ENCODE results near the gene SMTNL2.

Gene SMTNL2

GRCh38 chr17:4584101-4584916 is at the start of gene SMTNL2:
TSS of gene SMTNL2 (plus strand) at chr17:4584529. CDS start at chr17:4584606, 77 bp downstream.
- DNase-seq (ENCODE audit: low spot score in 2 of 2) = no peak
- peak within 1 kb of the TSS; percentile 54 for H3K4me3 Mint-ChIP-seq
- H3K4me1 Mint-ChIP-seq = peaks cover 5% of the 10 kb centered on the region
- H3K36me3 Mint-ChIP-seq = no peaks in the 10 kb centered on the region
- H3K9me3 Mint-ChIP-seq = no peaks in the 10 kb centered on the region
- peak; percentile 43 for ATAC-seq
- no peak within 1 kb of the TSS for H3K27ac Mint-ChIP-seq

- Mint-ChIP-seq H3K36me3 (peaks cover 28% of the 10 kb centered on the region), H3K4me3 (no peak overlapping the region), H3K9me3 (no peaks in the 10 kb centered on the region), H3K27ac (peak overlapping the region; percentile 55), H3K4me1 (no peaks in the 10 kb centered on the region)
- ATAC-seq (no peak), DNase-seq (ENCODE audit: low spot score in 2 of 2) (no peak)
These were observed 49.2 kb upstream of the SMTNL2 start for GRCh38 chr17:4534928-4535666.

GRCh38 chr17:4535667-4536258 is 48.6 kb upstream of the SMTNL2 start:
- H3K36me3 Mint-ChIP-seq = peaks cover 35% of the 10 kb centered on the region
- H3K27ac Mint-ChIP-seq = peak overlapping the region; percentile 55
- H3K4me3 Mint-ChIP-seq = no peak overlapping the region
- H3K4me1 Mint-ChIP-seq = no peaks in the 10 kb centered on the region
- H3K9me3 Mint-ChIP-seq = no peaks in the 10 kb centered on the region
- ATAC-seq = no peak
- DNase-seq (ENCODE audit: low spot score in 2 of 2) = no peak

- Mint-ChIP-seq H3K36me3 (peaks cover 39% of the 10 kb centered on the region), H3K27ac (no peak overlapping the region), H3K4me1 (no peaks in the 10 kb centered on the region), H3K9me3 (no peaks in the 10 kb centered on the region), H3K4me3 (no peak overlapping the region)
- no peak for DNase-seq (ENCODE audit: low spot score in 2 of 2)
- peak; percentile 3 for ATAC-seq
These were observed 48.0 kb upstream of the SMTNL2 start for GRCh38 chr17:4536259-4536741.

- Mint-ChIP-seq H3K36me3 (peaks cover 42% of the 10 kb centered on the region), H3K9me3 (no peaks in the 10 kb centered on the region), H3K4me3 (no peak overlapping the region), H3K4me1 (no peaks in the 10 kb centered on the region), H3K27ac (peak overlapping the region; percentile 17)
- ATAC-seq (no peak), DNase-seq (ENCODE audit: low spot score in 2 of 2) (no peak)
These were observed 47.5 kb upstream of the SMTNL2 start for GRCh38 chr17:4536742-4537411.

GRCh38 chr17:4537451-4538235 is 46.7 kb upstream of the SMTNL2 start:
- DNase-seq (ENCODE audit: low spot score in 2 of 2) (no peak), ATAC-seq (no peak)
- Mint-ChIP-seq H3K9me3 (no peaks in the 10 kb centered on the region), H3K4me3 (no peak overlapping the region), H3K27ac (peak overlapping the region; percentile 17), H3K4me1 (no peaks in the 10 kb centered on the region), H3K36me3 (peaks cover 44% of the 10 kb centered on the region)

GRCh38 chr17:4538236-4539002 is 45.9 kb upstream of the SMTNL2 start:
- Mint-ChIP-seq H3K27ac (no peak overlapping the region), H3K4me1 (no peaks in the 10 kb centered on the region), H3K4me3 (no peak overlapping the region), H3K9me3 (no peaks in the 10 kb centered on the region), H3K36me3 (peaks cover 51% of the 10 kb centered on the region)
- no peak for ATAC-seq
- no peak for DNase-seq (ENCODE audit: low spot score in 2 of 2)

- no peak for ATAC-seq
These were observed 45.3 kb upstream of the SMTNL2 start for GRCh38 chr17:4539025-4539424.

GRCh38 chr17:4539576-4540223 is 44.6 kb upstream of the SMTNL2 start:
- no peak for ATAC-seq
- H3K9me3 Mint-ChIP-seq = no peaks in the 10 kb centered on the region

More at GRCh38 chr17:4539025-4539424, 45.3 kb upstream of the SMTNL2 start:
- no peaks in the 10 kb centered on the region for H3K4me1 Mint-ChIP-seq
- DNase-seq (ENCODE audit: low spot score in 2 of 2) = no peak
- H3K36me3 Mint-ChIP-seq = peaks cover 56% of the 10 kb centered on the region
- no peak overlapping the region for H3K27ac Mint-ChIP-seq
- H3K9me3 Mint-ChIP-seq = no peaks in the 10 kb centered on the region
- H3K4me3 Mint-ChIP-seq = no peak overlapping the region

GRCh38 chr17:4540224-4540651 is 44.1 kb upstream of the SMTNL2 start:
- ATAC-seq = no peak
- H3K27ac Mint-ChIP-seq = no peak overlapping the region
- peaks cover 61% of the 10 kb centered on the region for H3K36me3 Mint-ChIP-seq
- no peaks in the 10 kb centered on the region for H3K9me3 Mint-ChIP-seq
- H3K4me1 Mint-ChIP-seq = no peaks in the 10 kb centered on the region
- DNase-seq (ENCODE audit: low spot score in 2 of 2) = no peak
- no peak overlapping the region for H3K4me3 Mint-ChIP-seq

More at GRCh38 chr17:4539576-4540223, 44.6 kb upstream of the SMTNL2 start:
- peaks cover 56% of the 10 kb centered on the region for H3K36me3 Mint-ChIP-seq
- H3K4me1 Mint-ChIP-seq = no peaks in the 10 kb centered on the region
- H3K4me3 Mint-ChIP-seq = no peak overlapping the region
- no peak overlapping the region for H3K27ac Mint-ChIP-seq
- DNase-seq (ENCODE audit: low spot score in 2 of 2) = no peak

- Mint-ChIP-seq H3K36me3 (peaks cover 67% of the 10 kb centered on the region), H3K9me3 (no peaks in the 10 kb centered on the region), H3K4me1 (no peaks in the 10 kb centered on the region), H3K4me3 (no peak overlapping the region), H3K27ac (peak overlapping the region; percentile 77)
- DNase-seq (ENCODE audit: low spot score in 2 of 2) = no peak
- no peak for ATAC-seq
These were observed 43.5 kb upstream of the SMTNL2 start for GRCh38 chr17:4540687-4541327.

- no peaks in the 10 kb centered on the region for H3K9me3 Mint-ChIP-seq
- no peak for DNase-seq (ENCODE audit: low spot score in 2 of 2)
- no peak for ATAC-seq
- H3K4me3 Mint-ChIP-seq = no peak overlapping the region
- peaks cover 74% of the 10 kb centered on the region for H3K36me3 Mint-ChIP-seq
- peak overlapping the region; percentile 77 for H3K27ac Mint-ChIP-seq
- no peaks in the 10 kb centered on the region for H3K4me1 Mint-ChIP-seq
These were observed 42.9 kb upstream of the SMTNL2 start for GRCh38 chr17:4541328-4542002.
